ENCODE measurements around the gene MGMT. TPM values are rescaled to one million over a fixed set of nuclear protein-coding genes. Genes with fewer than 3 reads are reported as not detected.
"Not testable (repeated sequence)": the region's sequence is repeated elsewhere in the genome, so short reads cannot be mapped to it uniquely, and the experiment has no call there.

The MGMT gene
- 18.7 and 20.9 TPM in 2 replicates for total RNA-seq
- polyA plus RNA-seq (2012) = 19.4 TPM

DNA sequence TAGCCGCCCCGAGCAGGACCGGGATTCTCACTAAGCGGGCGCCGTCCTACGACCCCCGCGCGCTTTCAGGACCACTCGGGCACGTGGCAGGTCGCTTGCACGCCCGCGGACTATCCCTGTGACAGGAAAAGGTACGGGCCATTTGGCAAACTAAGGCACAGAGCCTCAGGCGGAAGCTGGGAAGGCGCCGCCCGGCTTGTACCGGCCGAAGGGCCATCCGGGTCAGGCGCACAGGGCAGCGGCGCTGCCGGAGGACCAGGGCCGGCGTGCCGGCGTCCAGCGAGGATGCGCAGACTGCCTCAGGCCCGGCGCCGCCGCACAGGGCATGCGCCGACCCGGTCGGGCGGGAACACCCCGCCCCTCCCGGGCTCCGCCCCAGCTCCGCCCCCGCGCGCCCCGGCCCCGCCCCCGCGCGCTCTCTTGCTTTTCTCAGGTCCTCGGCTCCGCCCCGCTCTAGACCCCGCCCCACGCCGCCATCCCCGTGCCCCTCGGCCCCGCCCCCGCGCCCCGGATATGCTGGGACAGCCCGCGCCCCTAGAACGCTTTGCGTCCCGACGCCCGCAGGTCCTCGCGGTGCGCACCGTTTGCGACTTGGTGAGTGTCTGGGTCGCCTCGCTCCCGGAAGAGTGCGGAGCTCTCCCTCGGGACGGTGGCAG is at the start of gene MGMT:
Gene MGMT, plus strand, starts transcription at position 539 of the 656 bp plus-strand sequence.
- DNase-seq (ENCODE audit: low read depth) = peak; percentile 87

DNA sequence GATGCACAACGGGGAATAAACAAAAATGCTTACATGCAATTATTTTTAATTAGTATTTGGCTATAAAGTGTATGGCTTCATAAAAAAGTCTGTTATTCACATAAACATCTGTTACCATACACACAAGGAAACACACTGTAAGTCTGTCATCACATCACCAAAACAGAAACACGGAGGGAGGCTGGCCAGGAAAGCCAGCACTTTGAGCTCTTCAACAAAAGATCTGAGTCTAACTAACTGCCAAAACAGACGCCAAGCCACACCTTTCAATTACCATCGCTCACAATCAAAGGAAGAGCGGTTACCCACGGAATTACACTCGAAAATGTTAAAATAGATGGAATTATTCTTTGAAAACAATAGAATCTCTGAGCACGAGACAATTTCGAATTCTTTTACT is 49.2 kb upstream of the MGMT start:
- DNase-seq (ENCODE audit: low read depth) = no peak

DNA sequence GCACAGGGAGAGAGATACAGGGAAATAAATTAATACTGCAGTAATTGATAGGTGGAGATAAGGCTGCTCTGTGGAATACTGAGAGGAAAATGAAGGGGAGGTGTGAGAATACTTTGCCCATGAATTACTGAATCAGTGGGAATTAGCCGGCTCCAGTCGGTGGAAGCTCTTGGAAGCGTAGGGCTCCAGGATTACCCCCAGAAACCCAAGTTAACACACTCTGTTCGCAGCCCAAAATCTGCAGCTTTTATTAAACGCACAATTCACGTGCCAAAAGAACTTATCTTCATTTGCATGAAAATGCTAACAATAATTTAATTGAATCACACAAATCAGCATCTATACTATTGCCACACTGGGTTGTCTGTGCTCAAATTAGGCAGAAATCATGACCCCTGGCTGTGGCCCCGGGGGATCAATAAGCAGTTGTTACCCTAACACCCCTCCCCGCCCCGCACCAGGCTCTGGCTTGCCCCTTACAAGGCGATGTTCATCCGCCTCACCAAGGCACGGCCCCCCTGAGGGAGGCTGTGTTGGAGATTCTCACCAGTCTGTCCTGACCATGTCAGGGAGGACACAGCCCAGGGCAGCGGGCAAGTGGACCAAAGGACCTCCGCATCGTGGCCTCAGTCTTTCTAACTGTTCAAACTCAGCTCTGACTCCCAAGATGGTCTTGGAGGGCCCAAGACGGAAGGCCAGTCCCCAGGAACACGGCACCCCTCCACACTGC is 48.4 kb upstream of the MGMT start:
- DNase-seq (ENCODE audit: low read depth) = no peak

DNA sequence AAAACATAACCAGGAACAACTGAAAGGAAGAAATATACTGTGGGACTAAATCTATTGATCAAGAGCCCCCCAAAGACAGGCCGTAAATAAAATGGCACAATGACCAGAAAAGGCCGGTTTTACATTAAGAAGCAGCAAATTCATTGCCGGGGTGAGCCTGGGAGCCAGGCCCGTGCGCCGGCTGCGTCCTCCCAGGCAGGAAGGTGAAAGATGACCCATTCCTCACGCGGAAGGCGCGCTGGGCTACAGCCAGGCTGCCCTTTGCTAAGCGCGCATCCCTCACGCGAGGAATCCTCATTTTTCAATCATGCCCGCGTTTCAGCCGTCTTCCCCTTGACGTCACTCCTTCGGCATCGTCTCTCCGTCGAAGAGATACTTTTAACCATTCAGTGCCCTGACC is 47.6 kb upstream of the MGMT start:
- DNase-seq (ENCODE audit: low read depth) = no peak

DNA sequence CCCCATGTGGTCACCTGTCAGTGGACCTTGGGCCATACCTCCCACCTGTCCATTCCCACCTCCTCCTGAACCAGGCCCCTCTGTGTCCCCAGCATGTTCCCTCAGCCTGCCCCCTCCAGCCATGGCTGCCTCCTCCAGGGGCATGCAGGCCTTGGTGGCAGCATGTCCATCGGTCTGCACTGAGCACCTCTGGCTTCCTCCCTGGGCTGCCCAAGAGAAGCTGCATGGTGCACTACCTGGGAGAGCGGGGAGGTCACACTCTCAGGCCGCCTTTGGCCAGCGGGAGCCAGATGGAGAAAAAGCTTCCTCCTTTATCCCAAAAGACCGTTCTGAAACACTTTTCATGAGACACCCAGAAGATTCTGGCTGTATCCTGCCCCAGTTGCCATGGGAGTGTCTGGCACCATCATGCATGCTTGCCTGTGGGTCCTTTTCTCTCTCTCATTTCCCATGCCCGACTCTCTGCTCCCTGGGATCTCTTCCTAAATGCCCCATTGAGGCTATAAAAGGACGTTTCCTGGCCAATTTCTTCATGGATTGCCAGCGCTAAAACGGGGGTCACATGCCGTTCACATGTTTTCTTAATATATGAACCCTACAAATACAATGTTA is 45.5 kb upstream of the MGMT start:
- no peak for DNase-seq (ENCODE audit: low read depth)

DNA sequence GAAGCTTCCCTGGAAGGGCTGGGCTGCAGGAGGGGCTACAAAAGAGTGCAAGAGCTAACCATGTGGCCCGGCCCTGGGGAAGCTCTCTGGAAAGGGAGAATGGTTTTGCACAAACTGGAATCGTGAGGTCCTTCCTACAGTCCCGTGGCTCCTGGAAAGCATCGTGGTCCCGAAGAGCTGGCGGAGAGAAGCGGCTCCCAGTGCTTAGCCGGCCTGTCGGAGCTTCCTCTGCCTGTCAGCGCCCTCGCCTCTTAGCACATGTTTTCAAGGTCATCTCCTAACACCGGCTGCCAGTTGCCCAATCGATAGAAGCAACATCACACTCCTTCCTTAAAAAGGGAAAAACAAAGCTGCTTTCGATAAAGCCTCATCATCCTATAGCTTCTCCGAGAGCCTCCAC is 42.1 kb upstream of the MGMT start:
- DNase-seq (ENCODE audit: low read depth) = no peak

DNA sequence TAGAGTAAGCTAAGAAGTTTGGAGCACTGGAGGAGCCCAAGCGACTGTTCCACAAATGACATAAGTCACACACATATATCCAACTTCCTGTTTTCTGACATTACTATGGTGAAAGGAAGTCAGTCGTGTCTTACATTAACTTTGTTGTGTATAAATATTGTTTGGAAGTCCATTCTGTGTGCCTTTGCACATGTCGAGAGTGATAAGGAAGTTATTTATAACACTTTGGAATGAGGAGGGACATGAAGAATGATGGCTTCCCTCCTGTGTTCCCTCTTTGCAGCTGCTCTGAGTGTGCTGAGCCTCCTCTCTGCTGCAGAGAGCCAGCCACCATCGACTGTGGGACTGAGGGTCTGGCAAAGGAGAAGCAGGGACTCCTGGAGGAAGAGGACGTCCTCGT is 40.4 kb upstream of the MGMT start:
- DNase-seq (ENCODE audit: low read depth) = no peak

DNA sequence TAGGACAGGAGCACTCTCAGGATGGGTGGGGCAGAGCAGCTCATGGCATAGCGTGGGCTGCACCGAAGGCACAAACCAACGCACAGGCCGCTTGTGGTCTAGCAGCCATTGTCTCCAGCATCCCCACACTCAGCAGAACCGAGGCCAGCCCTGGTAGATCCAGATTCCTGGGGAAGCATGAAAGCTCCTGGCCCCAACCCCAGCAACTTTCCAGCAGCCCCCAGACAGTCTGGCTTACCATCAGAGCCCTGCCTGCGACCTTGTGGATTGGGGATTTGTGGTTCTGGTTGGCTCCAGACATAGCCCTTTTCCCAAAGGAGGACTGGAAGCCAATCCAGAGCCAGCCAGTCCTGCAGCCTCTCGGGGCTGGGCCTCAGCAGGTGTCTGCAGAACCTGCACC is 33.8 kb upstream of the MGMT start:
- no peak for DNase-seq (ENCODE audit: low read depth)

DNA sequence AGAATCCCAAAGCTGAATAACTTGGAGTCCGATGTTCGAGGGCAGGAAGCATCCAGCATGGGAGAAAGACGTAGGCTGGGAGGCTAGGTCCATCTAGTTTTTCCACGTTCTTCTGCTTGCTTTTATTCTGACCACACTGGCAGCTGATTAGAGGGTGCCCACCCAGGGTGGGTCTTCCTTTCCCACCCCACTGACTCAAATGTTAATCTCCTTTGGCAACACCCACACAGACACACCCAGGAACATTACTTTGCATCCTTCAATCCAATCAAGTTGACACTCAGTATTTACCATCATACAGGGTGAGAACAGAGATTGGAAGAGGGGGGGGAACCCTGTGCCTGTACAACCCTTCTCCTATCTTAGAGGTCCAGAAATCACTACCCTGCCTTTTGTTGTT is 31.3 kb upstream of the MGMT start:
- DNase-seq (ENCODE audit: low read depth) = not testable (repeated sequence)

DNA sequence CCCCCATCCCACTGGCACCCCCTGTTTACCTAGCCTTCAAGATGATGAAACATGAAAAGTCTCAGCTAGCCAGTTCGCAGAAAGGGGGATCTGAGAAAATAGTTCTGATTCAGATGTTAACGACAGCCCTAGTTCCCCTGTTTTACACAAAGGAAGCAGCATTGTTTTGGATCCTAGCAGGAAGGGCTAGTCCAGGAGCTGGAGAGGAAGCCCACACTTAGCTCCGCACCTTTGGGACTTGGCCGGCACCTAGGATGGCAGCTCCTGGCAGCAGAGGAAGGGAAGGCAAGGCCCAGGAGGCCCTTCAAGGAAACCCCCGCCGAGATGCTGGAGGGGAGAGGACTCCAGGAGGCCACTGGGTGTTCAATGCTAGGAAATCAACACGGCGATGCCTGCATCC is 29.0 kb upstream of the MGMT start:
- DNase-seq (ENCODE audit: low read depth) = no peak

DNA sequence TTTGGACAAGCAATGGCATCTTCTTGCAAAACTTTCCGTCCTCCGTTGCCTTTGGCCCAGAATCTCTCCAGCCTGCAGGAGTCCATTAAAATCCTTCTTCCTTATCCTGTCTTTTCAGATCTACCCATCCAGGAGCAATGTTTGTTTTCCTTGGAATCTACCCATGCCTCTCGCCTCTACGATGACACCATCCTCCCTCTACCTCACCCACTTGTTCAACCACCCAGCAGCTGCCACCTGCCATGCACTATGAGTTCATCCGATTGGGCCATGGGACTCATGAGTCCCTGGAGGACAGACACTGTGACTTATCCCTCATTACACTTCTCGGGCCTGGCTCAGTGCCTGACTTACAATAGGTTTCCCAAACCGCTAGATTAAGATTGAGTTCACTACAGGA is 26.8 kb upstream of the MGMT start:
- peak; percentile 91 for DNase-seq (ENCODE audit: low read depth)

DNA sequence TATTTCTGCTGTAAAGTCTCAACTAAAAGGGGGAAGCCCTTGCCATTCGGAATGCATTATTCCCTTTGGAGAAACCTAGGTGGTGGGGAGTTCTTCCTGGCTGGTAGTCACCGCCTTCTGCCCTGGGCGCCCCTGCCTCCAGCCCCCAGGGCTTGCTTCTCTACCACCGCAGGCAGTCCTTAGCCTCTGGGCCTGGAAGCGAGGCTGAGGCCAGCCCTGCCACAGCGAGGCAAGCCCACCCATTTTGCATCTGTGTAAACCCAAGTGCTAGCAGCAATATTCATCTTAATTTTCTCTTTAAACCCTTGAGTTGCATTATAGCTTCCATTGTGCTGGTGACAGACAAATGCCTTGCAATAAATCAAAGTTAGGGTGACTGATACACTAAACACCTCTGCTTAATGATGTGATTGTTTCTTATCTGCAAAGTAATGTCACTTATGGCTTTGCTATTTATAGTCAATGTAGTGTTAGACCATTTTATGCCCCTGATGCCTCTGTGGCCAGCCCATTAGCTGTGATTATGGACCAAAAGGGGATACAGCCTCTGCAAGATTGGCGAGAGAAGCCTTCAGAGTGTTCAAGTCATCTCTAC is 26.2 kb upstream of the MGMT start:
- no peak for DNase-seq (ENCODE audit: low read depth)

DNA sequence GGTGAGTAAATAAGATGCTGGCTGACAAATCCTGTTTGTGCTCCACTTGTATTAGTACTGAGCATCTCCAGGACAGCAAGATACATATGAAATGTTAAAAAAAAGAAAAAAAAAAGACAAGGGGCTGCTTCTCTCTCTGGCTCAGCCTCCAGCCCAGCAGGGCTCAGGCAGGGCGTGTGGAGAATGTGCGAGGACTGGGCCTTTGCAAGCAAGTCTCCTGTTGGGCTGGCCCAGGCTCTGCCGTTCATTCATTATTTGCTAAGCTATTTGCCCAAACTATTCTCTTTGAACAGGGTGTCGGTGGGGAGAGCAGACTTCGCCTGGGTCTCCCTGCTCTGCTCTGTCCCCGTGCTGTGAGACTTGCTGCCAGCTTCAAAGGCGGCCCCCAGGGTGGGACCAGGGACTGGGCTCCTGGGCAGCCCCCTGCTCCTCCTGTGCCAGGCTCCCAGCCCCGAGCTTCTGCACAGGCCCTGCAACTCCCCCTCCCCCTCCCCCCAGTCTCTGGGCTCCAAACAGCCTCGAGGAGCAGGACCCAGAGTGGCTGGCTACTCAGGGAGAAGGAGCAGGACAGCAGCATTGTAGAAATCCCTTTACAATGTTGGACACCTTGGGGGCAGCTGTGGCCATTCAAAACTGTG is 25.6 kb upstream of the MGMT start:
- DNase-seq (ENCODE audit: low read depth) = no peak

DNA sequence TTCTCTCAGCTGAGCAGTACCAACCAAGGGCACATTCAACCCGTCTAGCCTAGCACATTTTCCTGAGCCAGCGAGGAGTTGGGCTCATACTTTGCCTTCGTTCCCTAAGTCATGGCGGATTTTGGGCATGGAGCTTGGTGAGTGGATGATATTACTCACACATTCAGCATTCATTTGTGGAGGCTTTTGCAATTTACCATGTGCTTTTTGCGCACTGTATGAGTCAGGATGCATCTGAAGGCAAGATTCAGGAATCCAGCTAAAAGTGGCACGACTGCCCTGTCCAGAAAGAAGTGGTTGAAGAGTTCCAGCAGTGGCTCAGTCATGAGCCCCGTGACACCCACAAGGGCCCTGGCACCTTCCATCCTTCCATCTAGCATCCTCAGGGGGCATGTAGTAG is 24.2 kb upstream of the MGMT start:
- DNase-seq (ENCODE audit: low read depth) = no peak

DNA sequence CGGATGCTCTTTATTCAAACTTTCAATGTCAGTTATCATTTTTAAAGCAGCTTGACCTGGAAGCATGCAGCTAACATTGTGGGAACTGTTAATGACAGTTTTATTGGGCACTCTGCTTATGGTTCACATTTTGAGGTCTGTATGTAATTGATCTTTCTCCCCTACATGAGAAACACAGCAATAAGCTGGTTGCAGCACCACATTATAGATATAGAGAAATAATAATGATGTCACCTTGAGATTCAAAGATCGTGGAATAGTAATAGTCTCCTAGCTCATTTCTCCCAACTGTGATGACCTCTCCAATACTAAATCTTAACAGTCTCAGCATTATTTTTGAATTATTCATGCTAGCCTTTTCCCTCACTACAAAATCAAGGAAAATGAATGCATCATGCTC is 22.7 kb upstream of the MGMT start:
- no peak for DNase-seq (ENCODE audit: low read depth)

DNA sequence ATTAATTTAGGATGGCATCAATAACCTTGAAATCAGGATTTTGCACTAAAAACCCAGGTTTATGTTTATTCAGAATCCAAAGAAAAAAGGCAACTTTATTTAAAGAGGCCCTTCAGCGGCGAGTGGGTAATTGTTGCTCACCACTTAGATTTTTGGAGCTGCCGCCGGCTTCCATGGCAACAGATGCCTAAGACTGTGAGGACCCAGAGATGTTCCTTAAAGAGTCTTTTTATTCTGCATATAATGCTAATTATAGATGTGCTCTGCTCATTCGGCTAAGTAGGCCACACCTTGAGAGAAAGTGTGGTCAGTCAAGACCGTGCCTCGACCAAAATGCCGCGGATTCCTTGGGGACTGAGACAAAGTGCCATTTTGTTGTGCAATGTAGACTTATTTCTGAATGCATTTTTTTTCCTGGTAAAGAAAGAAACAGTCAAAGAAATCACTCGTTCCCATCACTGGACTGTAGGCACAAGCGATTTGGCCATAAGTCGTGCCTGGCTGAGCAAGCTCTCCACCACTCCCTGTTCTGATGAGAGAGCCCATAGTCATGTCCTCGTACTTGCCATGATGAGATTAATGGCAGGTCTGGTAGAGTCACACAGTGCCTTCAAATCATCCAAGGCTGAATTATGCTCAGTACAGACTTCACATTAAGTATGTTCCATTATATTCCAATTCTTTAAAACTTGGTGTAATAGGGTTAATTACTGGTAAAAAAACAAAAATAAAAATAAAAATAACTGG is 21.4 kb upstream of the MGMT start:
- no peak for DNase-seq (ENCODE audit: low read depth)

DNA sequence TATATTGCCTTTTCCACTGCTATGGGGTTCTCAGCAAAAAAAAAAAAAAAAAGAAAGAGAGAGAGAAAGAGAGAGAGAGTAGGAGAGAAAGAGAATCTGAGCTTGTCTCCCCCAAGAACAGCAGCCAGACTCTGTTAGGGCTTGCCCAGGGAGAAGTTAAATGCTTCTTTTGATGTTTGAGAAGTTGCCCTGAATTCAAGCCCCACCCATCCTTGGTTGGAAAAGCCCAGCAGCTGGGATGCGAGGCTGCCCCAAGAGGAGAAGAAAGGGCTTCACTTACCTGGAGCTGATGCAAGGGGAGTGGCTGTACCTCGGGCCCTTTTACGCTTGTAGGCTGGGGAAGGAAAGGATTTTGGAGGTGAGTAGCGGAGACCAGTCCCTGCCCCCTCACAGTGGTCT is 20.9 kb upstream of the MGMT start:
- DNase-seq (ENCODE audit: low read depth) = no peak

DNA sequence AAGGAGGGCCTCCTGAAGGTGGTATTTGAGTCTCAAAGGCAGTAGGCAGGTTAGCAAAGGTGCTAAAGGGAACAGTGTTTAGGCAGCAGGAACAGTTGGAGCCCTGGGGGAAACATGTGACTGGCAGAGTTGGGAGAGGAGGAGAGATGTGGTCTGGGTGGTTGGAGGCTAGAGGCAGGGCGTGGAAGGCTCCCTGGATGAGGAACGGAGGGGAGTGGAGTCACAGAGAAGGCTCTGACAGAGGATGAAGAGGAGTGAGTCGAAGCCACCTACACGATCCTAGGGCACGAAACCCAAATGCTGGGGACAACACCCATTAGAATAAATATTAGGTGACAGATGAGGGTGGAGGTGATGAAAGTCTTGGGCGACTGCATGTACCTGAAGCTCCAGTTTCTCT is 19.6 kb upstream of the MGMT start:
- DNase-seq (ENCODE audit: low read depth) = no peak

DNA sequence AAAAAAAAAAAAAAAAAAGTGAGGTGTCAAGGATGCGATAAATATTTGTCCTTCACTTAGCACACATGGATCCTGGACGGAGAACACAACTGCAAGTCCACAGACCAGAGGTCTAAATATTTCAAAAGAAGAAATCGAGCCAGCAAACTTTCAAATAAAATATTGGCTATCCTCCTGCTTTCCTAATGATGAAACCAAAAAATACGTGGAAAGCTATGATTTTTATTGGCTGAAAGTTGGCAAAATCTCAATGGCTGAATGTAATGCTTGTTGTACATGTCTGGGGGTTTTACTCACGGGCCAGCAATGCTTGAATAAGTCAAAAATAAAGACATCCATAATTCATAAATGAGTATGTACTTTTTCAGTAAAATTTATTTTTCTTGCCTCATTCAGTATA is 19.0 kb upstream of the MGMT start:
- no peak for DNase-seq (ENCODE audit: low read depth)

DNA sequence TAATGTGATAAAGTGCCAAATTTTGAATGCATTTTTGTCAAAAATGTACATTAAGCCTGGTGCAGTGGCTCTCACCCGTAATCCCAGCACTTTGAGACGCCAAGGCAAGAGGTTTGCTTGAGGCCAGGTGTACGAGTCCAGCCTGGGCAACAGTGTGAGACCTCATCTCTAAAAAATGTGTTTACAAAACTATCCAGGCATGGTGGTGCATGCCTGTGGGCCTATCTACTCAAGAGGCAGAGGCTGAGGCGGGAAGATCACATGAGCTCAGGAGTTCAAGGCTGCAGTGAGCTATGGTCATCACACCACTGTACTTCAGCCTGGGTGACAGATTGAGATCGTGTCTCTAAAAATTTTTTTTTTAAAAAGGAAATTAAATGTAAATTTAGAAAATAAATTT is 18.5 kb upstream of the MGMT start:
- DNase-seq (ENCODE audit: low read depth) = no peak

DNA sequence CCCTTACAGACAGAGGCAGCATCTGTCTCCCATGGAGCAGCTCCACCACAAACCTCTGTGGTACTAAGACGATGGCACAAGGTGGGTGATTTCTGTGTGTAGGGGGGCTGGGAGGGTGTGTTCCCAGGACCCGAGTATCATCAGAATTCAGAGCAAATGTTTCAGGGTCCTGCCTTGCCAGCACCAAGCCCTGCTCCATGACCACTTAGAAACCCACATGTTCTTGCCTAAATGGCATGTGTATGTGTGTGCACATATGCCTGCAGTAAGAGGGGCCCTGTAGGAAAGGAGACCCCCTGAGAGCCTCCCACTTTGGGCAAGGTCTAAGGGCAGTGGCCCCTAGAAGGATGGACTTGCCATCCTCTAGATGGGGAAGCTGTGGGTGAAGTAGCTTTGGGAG is 17.1 kb upstream of the MGMT start:
- no peak for DNase-seq (ENCODE audit: low read depth)
